Panc1 (cell line): ENCODE results near the gene CDH12. TPM values are rescaled to one million over a fixed set of nuclear protein-coding genes. Genes with fewer than 3 reads are reported as not detected.

ENCODE experiments used
- ATAC-seq: fragments of 200-7000 bp; cut with Tn5 transposase; 2 replicates; pipeline ENCODE4 v1.9.1; 2020; ENCODE audit warnings: mild to moderate bottlenecking, moderate library complexity
- BruUV-seq: library from RNA; stranded (reverse); fragments of 400-500 nt; replicated peaks from 2 replicates; lab custom pipeline; 2021; lab: Mats Ljungman, UMichigan
- CTCF ChIA-PET: fragments of 300-600 bp; sonication (Branson Sonifier 250); formaldehyde crosslinking; loops from one replicate; lab custom pipeline; 2022; ENCODE audit warnings: antibody characterized with exemption; lab: Charles Lee
- POLR2A ChIA-PET: fragments of 300-600 bp; sonication (Branson Sonifier 250); formaldehyde crosslinking; loops from one replicate; lab custom pipeline; 2022; ENCODE audit warnings: antibody characterized with exemption; lab: Charles Lee
- DNase-seq: peaks from one replicate; pipeline ENCODE4 v3.0.0-alpha.2; 2010; ENCODE audit warnings: low read depth, low spot score
- H3K27ac ChIP-seq: 2 replicates; pipeline ENCODE4 v1.5.1; 2011; ENCODE audit warnings: mild to moderate bottlenecking, low read length, inconsistent platforms
- H3K27me3 ChIP-seq: fragments of 200-500 bp; sonication (Bioruptor generic); 2 replicates; pipeline ENCODE4 v1.6.0; 2014; ENCODE audit warnings: low read length, inconsistent platforms; ENCODE audit not compliant: control insufficient read depth, insufficient read depth
- H3K36me3 ChIP-seq: fragments of 200-500 bp; sonication (Bioruptor generic); 2 replicates; pipeline ENCODE4 v1.5.1; 2014; ENCODE audit warnings: inconsistent platforms, mild to moderate bottlenecking, low read length, moderate library complexity; ENCODE audit not compliant: control insufficient read depth, insufficient read depth
- H3K4me1 ChIP-seq: 2 replicates; pipeline ENCODE4 v1.5.1; 2011; ENCODE audit warnings: inconsistent platforms, mild to moderate bottlenecking, low read length, moderate library complexity; ENCODE audit not compliant: control insufficient read depth, insufficient read depth
- H3K4me3 ChIP-seq, 2 experiments: 2 replicates each; pipeline ENCODE4 v1.5.1; 2011 to 2012; ENCODE audit warnings: low read depth in 2 of 2, low read length in 2 of 2, mild to moderate bottlenecking in 2 of 2, inconsistent platforms in 1 of 2, moderate library complexity in 1 of 2
- H3K9me3 ChIP-seq: fragments of 200-500 bp; sonication (Bioruptor generic); 2 replicates; pipeline ENCODE4 v1.5.1; 2014; ENCODE audit warnings: low read depth, mild to moderate bottlenecking, inconsistent platforms, low read length, moderate library complexity; ENCODE audit not compliant: control insufficient read depth, insufficient read depth
- POLR2AphosphoS5 ChIP-seq: IDR thresholded peaks from 2 replicates; pipeline ENCODE4 v1.6.1; 2012; ENCODE audit warnings: mild to moderate bottlenecking, low read depth, low read length, moderate library complexity
- SIN3A ChIP-seq: IDR thresholded peaks from 2 replicates; pipeline ENCODE4 v1.6.1; 2012; ENCODE audit warnings: low read depth, mild to moderate bottlenecking, low read length, moderate library complexity, borderline replicate concordance; ENCODE audit not compliant: insufficient read depth
- TCF7L2 ChIP-seq: IDR thresholded peaks from 2 replicates; pipeline ENCODE4 v1.6.1; 2011; ENCODE audit warnings: mild to moderate bottlenecking, low read depth, low read length, inconsistent platforms
- in situ Hi-C: cut with HindIII; loops from 2 replicates; pipeline ENCODE4 v1.10.0; 2016; ENCODE audit warnings: low sequenced_read_pairs, low pct_unique_long_range_greater_than_20kb
- intact Hi-C: fragments of 100-400 bp; cut with micrococcal nuclease; formaldehyde crosslinking; loops from one replicate; pipeline ENCODE4 v1.10.0; 2022; ENCODE audit not compliant: unreplicated experiment
- total RNA-seq: library from RNA; stranded (reverse); gene quantifications from one replicate; pipeline ENCODE4 v1.2.1, GENCODE V29; 2021; ENCODE audit not compliant: unreplicated experiment
- TF ChIP-seq, protein P1 (sequence below): fragments of 450-650 bp; IDR thresholded peaks from 2 replicates; pipeline ENCODE4 v1.5.1; 2017; ENCODE audit warnings: mild to moderate bottlenecking
- TF ChIP-seq, protein P2 (sequence below), 2 experiments: IDR thresholded peaks; 2 replicates each; pipeline ENCODE4 v1.6.1; 2011 to 2012; ENCODE audit warnings: low read depth in 2 of 2, control low read depth in 1 of 2, low read length in 1 of 2, mild to moderate bottlenecking in 1 of 2, moderate library complexity in 1 of 2; ENCODE audit not compliant: insufficient read depth in 1 of 2

The CDH12 gene
- total RNA-seq, 1 experiment from 2014 or later: not detected

DNA sequence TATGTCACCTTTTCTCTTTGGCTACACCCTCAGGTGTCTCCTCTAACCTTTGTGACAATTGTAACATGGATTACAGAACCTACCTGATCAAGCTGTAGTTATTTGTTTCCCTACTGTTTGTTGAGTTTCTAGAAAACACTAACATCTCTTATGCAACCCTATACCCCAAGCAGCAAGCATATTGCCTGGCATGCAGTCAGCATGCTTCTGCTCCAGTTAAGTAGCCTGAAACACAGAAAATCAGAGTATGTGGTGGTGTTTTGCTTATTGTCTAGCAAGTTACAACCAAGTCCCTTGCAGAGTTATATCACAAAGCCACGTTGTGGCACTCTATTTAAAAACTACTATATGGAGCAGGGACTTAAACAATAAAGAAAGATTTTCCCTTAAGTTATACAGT is 131.1 kb downstream of the CDH12 start:
- CTCF ChIA-PET: no interaction called here
- BruUV-seq: no TSS peak

GRCh38 chr5:22719842-22720241 is 133.3 kb downstream of the CDH12 start:
- ATAC-seq (no peak), DNase-seq (no peak)
- no peaks in the 10 kb centered on the region for H3K36me3 ChIP-seq
- no TSS peak for BruUV-seq
- ChIA-PET CTCF (no interaction called here), POLR2A (no interaction called here)
- H3K4me3 ChIP-seq: no peak overlapping the region
- in situ Hi-C loops (no loop called here), intact Hi-C loops (no loop called here)
- TF ChIP-seq, protein P1, sequence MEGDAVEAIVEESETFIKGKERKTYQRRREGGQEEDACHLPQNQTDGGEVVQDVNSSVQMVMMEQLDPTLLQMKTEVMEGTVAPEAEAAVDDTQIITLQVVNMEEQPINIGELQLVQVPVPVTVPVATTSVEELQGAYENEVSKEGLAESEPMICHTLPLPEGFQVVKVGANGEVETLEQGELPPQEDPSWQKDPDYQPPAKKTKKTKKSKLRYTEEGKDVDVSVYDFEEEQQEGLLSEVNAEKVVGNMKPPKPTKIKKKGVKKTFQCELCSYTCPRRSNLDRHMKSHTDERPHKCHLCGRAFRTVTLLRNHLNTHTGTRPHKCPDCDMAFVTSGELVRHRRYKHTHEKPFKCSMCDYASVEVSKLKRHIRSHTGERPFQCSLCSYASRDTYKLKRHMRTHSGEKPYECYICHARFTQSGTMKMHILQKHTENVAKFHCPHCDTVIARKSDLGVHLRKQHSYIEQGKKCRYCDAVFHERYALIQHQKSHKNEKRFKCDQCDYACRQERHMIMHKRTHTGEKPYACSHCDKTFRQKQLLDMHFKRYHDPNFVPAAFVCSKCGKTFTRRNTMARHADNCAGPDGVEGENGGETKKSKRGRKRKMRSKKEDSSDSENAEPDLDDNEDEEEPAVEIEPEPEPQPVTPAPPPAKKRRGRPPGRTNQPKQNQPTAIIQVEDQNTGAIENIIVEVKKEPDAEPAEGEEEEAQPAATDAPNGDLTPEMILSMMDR: no peak
- TF ChIP-seq POLR2AphosphoS5: no peak
- TF ChIP-seq, protein P2, sequence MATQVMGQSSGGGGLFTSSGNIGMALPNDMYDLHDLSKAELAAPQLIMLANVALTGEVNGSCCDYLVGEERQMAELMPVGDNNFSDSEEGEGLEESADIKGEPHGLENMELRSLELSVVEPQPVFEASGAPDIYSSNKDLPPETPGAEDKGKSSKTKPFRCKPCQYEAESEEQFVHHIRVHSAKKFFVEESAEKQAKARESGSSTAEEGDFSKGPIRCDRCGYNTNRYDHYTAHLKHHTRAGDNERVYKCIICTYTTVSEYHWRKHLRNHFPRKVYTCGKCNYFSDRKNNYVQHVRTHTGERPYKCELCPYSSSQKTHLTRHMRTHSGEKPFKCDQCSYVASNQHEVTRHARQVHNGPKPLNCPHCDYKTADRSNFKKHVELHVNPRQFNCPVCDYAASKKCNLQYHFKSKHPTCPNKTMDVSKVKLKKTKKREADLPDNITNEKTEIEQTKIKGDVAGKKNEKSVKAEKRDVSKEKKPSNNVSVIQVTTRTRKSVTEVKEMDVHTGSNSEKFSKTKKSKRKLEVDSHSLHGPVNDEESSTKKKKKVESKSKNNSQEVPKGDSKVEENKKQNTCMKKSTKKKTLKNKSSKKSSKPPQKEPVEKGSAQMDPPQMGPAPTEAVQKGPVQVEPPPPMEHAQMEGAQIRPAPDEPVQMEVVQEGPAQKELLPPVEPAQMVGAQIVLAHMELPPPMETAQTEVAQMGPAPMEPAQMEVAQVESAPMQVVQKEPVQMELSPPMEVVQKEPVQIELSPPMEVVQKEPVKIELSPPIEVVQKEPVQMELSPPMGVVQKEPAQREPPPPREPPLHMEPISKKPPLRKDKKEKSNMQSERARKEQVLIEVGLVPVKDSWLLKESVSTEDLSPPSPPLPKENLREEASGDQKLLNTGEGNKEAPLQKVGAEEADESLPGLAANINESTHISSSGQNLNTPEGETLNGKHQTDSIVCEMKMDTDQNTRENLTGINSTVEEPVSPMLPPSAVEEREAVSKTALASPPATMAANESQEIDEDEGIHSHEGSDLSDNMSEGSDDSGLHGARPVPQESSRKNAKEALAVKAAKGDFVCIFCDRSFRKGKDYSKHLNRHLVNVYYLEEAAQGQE (IDR thresholded peaks at IDR 0.05; ENCODE audit: insufficient read depth in 1 of 2, low read depth in 2 of 2, low read length in 1 of 2): no peak
- TF ChIP-seq TCF7L2: no peak
- TF ChIP-seq SIN3A: no peak
- no peaks in the 10 kb centered on the region for H3K27me3 ChIP-seq
- H3K4me1 ChIP-seq: no peaks in the 10 kb centered on the region
- no peak overlapping the region for H3K27ac ChIP-seq
- H3K9me3 ChIP-seq: no peaks in the 10 kb centered on the region

More for the DNA sequence above, 131.1 kb downstream of the CDH12 start:
- no peak for DNase-seq
- no peaks in the 10 kb centered on the region for H3K4me1 ChIP-seq
- ATAC-seq: no peak
- H3K9me3 ChIP-seq: no peaks in the 10 kb centered on the region
- no peak overlapping the region for H3K4me3 ChIP-seq
- intact Hi-C loops: no loop called here
- no peak overlapping the region for H3K27ac ChIP-seq
- no peaks in the 10 kb centered on the region for H3K27me3 ChIP-seq
- in situ Hi-C loops: no loop called here
- POLR2A ChIA-PET: no interaction called here
- H3K36me3 ChIP-seq: no peaks in the 10 kb centered on the region
- TF ChIP-seq POLR2AphosphoS5 (no peak), TCF7L2 (no peak)
- TF ChIP-seq, protein P2 (IDR thresholded peaks at IDR 0.05; ENCODE audit: insufficient read depth in 1 of 2, low read depth in 2 of 2, low read length in 1 of 2): no peak
- TF ChIP-seq, protein P1: no peak
